CD4-positive, alpha-beta T cell treated with Interleukin-6 for 4 hours (primary cell): ENCODE results near the gene BACH1.
A peak's percentile ranks its signal among the peaks of the same experiment; 100 is the strongest.
"Not testable (repeated sequence)": the region's sequence is repeated elsewhere in the genome, so short reads cannot be mapped to it uniquely, and the experiment has no call there.

Experiments
- DNase-seq: peaks from one replicate; pipeline ENCODE4 v3.0.0-alpha.2; 2020; ENCODE audit warnings: mixed read lengths

BACH1 gene

DNA sequence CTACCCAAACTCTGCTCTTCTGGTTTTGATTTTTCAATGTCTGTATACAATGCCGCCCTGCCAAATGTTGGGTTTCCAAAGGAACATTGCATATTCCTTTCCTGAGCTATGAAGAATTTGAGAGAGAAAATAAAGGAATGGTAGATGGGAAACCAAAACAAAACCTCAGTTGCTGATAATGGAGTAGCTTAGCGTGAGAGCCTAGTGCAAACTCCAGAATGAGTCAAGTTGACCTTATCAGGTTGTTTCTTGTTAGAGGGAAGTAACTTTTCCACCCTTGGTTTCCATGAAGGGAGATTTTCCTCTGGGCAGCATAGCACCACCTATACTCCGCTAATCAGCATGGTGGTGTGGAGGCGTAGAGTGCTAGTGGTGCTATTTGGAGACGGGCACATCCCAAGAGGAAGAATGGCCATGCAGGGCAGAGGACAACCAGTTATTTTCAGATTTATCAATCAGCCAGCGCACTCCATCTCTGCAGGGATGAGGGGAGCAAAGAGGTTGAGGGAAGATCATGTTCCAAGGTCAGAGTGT lies 51.6 kb downstream of the BACH1 start:
- no peak for DNase-seq

- no peak for DNase-seq
These were observed 53.0 kb downstream of the BACH1 start for GRCh38 chr21:29351691-29352090.

DNA sequence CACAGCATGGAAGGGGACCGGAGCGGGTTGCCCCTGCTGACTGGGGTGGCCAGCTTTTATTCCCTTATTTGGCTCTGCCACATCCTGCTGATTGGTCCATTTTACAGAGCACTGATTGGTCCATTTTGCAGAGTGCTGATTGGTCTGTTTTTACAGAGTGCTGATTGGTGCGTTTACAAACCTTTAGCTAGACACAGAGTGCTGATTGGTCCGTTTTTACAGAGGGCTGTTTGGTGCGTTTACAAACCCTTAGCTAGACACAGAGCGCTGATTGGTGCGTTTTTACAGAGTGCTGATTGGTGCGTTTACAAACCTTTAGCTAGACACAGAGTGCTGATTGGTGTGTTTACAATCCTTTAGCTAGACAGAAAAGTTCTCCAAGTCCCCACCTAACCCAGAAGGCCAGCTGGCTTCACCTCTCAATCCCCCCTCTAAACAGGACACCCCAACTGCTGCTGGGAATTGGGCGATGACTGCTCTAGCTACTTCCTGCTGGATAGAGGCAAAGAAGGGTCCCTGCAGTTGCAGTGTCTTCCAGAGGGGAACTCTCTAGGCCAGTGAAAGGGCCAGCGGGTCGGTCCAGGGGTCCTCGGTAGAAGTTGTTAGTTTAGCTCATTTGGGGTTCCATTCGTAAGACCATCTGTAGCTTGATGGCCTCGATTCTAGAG lies 56.5 kb downstream of the BACH1 start:
- not testable (repeated sequence) for DNase-seq

DNA sequence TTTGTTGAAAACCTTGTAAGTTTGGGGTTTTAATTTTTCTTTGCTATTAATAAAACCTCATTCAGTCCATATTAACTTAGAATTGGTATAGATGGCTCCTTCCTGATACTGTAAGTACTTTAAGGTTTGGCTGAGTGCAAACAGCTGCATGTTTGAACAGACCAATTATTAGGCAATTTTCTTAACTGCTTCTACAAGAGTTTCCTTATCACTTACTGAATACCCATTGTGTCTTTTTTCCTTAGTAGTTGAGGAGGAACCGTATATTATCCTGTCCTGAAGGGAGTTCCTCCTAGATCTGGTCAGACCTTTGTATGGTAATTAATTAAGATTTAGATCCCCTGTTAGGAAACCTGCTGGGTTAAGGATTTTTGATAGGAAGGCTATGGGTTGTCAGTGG lies 57.6 kb downstream of the BACH1 start:
- DNase-seq = not testable (repeated sequence)

DNA sequence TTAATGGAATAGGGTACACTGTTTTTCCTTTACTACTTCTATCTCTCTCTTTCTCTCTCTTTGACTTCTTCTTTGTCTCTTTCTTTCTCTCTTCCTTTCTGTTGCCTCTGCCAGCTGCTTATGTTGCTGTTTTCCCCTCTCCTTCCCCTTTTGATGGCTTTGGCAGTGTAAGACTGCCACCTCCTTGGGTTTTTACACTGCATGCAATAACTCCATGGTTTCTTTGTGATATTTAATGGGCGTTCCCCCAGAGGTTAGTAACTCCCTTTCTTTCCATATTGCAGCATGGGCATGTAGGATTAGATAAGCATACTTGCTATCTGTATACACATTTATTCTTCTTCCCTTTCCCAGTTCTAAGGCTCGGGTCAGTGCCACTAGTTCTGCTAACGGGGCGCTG lies 58.1 kb downstream of the BACH1 start:
- not testable (repeated sequence) for DNase-seq

GRCh38 chr21:29359718-29360117 lies 61.0 kb downstream of the BACH1 start:
- DNase-seq = no peak

DNA sequence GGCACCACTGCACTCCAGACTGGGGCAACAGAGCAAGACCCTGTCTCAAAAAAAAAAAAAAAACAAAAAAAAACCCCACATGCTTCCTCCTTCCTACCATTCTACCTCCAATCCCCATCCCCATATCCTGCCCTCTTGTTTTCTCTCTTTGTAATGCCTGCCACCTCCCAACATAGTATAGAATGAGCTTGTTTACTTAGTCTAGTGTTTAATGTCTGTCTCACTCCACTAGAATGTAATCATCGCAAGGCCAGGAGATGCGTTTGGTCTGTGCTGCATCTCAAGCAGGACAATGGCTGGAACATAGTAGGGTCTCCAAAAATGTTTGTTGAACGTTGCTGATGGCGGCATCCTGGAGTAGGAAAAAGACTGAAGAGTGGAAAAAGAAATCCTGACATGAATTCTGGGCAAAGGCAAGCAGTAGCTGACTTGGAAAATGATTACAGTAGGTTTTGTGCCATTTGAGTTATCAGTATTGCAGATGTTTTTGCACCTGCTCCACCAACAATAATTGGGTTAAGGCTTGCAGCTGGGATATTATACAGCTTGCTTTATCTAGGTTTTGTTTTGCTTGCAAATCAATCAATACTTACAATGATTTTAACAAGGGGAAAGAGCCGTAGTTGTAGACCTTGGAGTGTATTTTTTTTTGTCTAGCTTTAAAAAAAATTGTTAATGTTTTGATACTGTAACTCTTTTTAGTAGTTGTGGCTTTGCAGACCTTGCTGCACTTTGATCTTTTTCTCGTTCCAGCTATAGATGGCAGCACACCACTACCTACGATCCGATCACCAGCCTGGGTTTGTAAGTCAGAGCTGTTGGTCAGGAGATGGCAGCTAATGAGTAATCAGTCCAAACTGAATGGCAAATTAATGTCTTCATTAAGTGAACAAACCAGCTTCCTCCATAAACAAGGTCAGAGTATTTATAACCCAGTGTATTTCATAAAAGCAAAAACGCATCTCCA lies 62.4 kb downstream of the BACH1 start:
- peak; percentile 10 for DNase-seq

DNA sequence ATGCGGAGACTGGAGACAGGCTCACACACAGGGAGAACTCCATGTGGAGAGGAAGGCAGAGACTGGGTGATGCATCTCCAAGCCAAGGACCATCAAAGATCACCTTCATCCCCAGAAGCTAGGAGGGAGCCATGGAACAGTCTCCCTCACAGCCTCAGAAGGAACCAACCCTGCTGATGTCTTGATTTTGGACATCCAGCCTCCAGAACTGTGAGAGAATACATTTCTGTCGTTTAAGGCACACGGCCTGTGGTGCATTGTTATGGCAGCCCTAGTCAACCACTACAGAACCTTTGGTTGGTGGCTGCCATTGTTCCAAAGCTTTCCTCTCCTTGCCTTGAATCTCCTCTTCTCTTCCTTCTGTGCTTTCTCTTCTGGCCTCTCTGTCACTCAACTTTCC lies 64.0 kb downstream of the BACH1 start:
- no peak for DNase-seq

GRCh38 chr21:29365661-29366265 lies 67.0 kb downstream of the BACH1 start:
- no peak for DNase-seq

DNA sequence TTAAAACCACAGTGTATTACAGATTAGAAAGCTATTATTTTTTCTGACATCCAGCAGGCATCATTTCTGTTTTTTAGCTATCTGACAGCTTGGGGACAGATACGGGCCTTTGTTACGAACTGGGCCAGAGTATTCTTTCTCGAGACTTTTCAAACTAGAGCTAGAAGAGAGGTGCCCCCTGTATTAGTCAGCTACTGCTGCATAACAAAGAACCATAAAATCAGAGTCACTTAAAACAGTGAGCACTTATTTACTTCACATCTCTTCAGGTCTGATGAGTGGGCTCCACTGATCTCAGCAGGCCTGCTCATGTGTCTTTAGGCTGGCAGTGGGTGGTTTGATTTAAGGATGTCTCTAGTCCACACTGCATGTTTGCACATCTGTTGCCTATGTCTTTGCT lies 67.8 kb downstream of the BACH1 start:
- DNase-seq = no peak

DNA sequence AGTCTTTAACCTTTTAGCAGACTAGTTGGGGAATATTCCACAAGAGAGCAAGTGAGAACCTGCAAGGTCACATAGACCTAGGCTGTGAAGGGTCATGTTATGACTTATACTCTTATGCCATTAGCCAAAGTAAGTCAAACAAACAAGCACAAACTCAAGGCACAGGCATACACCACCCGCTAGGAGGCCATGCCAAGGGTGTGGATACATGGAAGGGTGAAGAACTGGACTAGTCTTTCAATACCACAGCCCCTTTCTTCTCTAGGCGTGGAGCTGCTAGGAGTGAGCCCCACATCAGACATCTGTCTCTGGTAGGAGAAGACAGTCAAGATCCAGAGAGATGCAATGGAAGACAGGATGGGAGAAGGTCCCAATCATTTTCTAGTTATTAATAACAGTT lies 68.6 kb downstream of the BACH1 start:
- DNase-seq = no peak

- no peak for DNase-seq
These were observed 70.2 kb downstream of the BACH1 start for GRCh38 chr21:29368906-29369305.

DNA sequence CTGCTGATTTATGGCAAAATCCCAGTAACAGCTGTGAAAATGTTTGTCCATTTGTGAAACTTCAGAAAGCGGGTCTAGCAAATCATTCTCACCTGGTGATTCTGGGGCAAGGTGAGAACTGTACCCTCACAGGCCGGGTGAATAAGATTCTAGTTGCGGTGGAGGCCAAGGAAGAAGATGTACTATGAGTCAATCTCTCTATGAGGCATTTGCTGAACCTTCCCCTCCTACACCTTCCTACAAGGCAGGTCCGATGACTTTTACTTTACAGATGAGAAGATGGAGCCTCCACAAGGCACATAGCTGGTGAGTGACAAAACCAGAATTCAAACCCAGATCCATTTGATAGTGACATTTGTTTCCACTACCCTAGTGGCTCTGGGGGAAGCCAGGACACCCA lies 72.7 kb downstream of the BACH1 start:
- DNase-seq = no peak

DNA sequence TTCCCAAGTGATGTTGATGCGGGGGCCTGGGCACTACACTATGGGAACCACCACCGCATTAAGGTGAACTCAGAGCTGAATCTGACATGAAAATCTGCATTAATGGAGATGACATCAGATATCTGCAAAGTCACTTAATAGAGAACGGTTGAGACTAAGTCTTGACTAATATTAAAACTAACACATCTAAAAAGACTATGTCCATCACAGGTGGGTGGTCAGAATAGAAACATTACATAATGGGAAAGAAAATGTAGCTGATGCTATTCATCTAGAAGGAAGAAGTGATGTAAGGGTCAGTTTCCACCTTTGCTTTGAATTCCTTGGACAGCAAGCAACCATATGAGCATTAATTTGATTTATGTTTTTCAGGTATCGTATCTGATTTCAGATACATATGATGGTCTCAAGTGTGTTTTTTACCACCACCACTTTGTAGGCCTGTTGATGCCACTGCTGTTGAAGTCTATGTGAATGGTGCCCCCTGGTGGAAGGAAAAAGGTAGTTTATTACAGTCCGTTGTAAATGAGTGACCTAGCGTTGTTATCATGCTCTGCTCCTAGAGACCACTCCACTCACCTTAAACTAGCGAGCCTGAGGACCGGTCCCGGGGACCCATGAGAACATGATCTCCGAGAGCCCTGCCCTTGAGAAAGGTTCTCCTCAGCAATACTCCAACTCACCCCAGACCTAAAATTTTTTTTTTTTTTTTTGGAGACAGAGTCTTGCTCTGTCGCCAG lies 73.5 kb downstream of the BACH1 start:
- peak; percentile 64 for DNase-seq

- no peak for DNase-seq
These were observed 75.8 kb downstream of the BACH1 start for GRCh38 chr21:29374481-29374880.

- DNase-seq = peak; percentile 55
These were observed 77.8 kb downstream of the BACH1 start for GRCh38 chr21:29376556-29376955.

DNA sequence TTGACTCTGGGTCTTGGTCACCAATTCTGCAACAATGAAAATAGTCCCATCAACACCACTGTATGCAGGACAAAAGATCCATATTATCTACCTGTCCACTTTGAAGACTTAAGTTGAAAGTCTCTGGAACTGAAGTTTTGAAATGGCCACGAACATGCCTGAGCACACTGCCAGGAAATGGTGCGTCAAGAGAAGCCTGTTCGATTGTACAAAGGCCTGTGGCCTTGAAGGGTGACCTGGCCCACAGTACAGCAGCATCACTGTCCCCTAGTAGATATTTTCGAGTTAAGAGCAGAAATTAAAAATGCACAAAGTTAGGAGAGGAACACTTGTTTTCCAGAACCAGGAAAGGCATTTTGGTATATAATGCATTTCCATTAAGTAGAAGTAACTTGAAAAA lies 78.5 kb downstream of the BACH1 start:
- DNase-seq = no peak

DNA sequence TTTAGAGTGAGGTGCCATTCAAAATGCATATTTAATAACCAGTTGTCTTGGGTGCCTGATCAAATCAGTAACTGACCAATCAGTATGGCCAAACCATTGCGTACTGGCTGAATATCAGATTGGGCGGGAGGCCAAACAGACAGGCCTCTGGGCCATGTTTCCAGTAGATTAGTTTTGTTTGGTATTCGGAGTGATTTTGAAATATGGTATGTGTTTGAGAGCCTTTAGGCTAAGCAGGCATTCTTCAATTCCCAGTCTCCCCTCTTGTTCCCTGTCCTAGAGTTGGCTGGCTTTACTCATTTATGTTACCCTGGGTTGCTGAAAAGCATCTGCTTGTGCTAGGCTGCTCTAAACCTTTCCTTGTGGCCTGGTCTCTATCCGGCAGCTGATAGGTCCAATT lies 80.1 kb downstream of the BACH1 start:
- no peak for DNase-seq

- no peak for DNase-seq
These were observed 80.9 kb downstream of the BACH1 start for GRCh38 chr21:29379517-29380054.

- no peak for DNase-seq
These were observed 83.4 kb downstream of the BACH1 start for GRCh38 chr21:29382030-29382654.

- no peak for DNase-seq
These were observed 86.1 kb downstream of the BACH1 start for GRCh38 chr21:29384683-29385359.
